ENCODE data around the gene AMHR2.
A peak's percentile ranks its signal among the peaks of the same experiment; 100 is the strongest.
"Not testable (repeated sequence)": the region's sequence is repeated elsewhere in the genome, so short reads cannot be mapped to it uniquely, and the experiment has no call there.

The AMHR2 gene

GRCh38 chr12:53423597-53423996 lies at the start of gene AMHR2:
Gene AMHR2, plus strand, starts transcription at chr12:53423855. Its CDS starts 80 bp downstream, at chr12:53423935.
- DNase-seq: no peak

DNA sequence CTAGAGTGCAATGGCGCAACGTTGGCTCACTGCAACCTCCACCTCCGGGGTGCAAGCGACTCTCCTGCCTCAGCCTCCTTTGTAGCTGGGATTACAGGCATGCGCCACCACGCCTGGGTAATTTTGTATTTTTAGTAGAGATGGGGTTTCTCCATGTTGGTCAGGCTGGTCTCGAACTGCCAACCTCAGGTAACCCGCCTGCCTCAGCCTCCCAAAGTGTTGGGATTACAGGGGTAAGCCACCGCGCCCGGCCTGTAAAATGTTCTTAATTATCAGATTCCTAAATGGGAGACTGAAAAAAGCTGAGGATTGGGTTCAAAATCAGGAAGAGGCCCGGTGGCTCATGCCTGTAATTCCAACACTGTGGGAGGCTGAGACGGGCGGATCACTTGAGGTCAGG lies 49.4 kb upstream of the AMHR2 start:
- DNase-seq: not testable (repeated sequence)

DNA sequence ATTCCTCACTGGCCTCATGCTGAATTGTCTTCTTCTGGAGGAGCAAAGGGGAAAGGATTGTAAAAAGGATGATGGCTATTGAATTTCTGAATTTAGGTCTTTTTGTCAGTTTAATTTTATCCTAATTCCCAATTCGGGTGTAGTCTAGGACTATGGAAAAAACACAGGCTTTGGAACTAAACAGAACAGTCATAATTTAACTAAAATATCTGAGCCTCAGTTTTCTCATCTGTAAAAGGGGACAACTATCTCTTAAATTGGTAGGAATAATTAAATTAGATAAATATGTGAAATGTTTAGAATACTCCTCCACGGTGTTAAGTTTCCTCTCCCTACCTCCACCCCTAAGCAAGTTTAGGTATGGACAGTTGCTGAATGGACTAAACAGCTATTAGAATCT lies 46.9 kb upstream of the AMHR2 start:
- DNase-seq: no peak

DNA sequence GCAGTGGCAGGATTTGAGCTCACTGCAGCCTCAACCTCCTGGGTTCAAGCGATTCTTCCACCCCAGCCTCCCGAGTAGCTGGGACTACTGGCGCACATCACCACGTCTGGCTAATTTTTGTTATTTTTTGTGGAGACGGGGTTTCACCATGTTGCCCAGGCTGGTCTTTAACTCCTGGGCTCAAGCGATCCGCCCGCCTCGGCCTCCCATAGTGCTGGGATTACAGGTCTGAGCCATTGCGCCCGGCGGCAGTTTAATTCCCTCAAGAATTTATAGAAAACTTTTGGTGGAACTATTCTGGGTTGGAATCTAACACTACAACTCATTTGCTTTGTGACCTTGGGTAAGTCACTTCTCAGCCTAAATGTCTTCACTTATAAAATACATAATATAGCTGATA lies 45.4 kb upstream of the AMHR2 start:
- no peak for DNase-seq

- DNase-seq: no peak
Observed at GRCh38 chr12:53378724-53379388, 44.8 kb upstream of the AMHR2 start.

- DNase-seq: peak; percentile 100
Observed at GRCh38 chr12:53379389-53380103, 44.1 kb upstream of the AMHR2 start.

GRCh38 chr12:53380104-53380793 lies 43.4 kb upstream of the AMHR2 start, which contains the start of gene SP1:
Gene SP1, plus strand, starts transcription at chr12:53380176. Its CDS starts 116 bp downstream, at chr12:53380292.
- peak; percentile 97 for DNase-seq

- peak; percentile 41 for DNase-seq
Observed at GRCh38 chr12:53380794-53381730, 42.6 kb upstream of the AMHR2 start.

DNA sequence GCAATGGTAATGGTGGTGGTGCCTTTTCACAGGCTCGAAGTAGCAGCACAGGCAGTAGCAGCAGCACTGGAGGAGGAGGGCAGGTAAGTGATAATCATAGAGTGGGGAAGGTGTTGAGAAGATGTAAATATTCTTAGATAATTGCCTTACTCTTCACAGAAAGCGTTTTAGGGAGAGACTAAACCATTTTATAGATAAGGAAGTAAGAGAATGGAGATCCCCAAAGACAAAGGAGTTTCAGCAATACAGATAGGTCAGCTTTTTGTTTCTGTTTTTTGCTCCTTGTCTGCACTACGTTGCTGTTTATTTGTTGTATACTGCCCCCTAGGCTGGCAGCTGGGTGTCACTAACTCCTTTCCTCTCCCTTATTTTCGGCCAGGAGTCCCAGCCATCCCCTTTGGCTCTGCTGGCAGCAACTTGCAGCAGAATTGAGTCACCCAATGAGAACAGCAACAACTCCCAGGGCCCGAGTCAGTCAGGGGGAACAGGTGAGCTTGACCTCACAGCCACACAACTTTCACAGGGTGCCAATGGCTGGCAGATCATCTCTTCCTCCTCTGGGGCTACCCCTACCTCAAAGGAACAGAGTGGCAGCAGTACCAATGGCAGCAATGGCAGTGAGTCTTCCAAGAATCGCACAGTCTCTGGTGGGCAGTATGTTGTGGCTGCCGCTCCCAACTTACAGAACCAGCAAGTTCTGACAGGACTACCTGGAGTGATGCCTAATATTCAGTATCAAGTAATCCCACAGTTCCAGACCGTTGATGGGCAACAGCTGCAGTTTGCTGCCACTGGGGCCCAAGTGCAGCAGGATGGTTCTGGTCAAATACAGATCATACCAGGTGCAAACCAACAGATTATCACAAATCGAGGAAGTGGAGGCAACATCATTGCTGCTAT lies 41.7 kb upstream of the AMHR2 start:
- peak; percentile 44 for DNase-seq

GRCh38 chr12:53383258-53383657 lies 40.4 kb upstream of the AMHR2 start:
- no peak for DNase-seq

GRCh38 chr12:53386381-53386780 lies 37.3 kb upstream of the AMHR2 start:
- not testable (repeated sequence) for DNase-seq

- DNase-seq: no peak
Observed at GRCh38 chr12:53388932-53389331, 34.7 kb upstream of the AMHR2 start.

- DNase-seq: no peak
Observed at GRCh38 chr12:53389702-53390101, 34.0 kb upstream of the AMHR2 start.

GRCh38 chr12:53391724-53392123 lies 31.9 kb upstream of the AMHR2 start:
- no peak for DNase-seq

- DNase-seq: no peak
Observed at GRCh38 chr12:53399896-53400295, 23.8 kb upstream of the AMHR2 start.

DNA sequence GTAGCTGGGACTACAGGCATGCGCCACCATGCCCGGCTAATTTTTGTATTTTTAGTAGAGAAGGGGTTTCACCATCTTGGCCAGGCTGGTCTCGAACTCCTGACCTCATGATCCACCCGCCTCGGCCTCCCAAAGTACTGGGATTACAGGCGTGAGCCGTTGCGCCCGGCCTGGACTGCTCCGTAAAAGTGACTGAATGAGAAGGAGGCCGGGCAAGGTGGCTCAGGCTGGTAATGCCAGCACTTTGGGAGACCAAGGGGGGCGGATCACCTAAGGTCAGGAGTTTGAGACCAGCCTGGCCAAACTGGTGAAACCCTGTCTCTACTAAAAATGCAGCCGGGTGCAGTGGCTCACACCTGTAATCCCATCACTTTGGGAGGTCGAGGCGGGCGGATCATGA lies 21.3 kb upstream of the AMHR2 start:
- DNase-seq: not testable (repeated sequence)

GRCh38 chr12:53402871-53403270 lies 20.8 kb upstream of the AMHR2 start:
- no peak for DNase-seq

GRCh38 chr12:53410951-53411350 lies 12.7 kb upstream of the AMHR2 start:
- no peak for DNase-seq

DNA sequence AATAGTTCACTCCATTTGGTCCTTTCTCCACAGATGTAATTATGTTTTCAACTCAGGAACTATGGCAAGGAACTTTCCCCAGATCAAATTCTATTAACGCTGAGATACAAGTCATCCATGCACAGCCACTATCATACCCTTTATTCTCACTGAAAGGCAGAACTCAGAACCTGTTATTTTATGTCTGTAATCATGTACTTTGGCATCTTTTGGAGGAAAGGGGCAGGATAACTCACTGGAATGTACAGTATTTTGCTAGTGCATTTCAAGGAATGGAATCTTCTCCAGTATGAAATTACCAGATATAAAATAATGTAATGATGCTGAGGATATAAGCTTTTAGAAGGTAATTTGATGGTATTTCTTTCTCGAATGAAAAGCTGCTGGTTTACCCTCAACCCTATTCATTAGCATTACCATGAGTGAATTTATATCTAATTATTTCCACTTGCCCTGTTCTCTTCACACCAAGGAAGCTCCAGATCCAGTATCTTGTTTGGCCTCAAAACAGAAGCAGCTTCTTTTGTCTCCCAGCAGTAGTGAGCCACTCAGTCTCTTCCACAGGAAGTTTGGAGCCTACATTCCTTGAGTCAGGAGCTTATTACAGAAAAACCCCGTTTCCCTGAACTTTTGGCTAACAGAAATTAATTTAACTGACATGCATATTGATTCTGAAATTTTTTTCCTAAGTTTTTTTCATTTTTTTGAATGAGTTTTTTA lies 10.0 kb upstream of the AMHR2 start:
- no peak for DNase-seq

GRCh38 chr12:53414756-53415417 lies 8.8 kb upstream of the AMHR2 start:
- no peak for DNase-seq
